RWPE1 (cell line): ENCODE data around the gene MAP1B.
A peak's percentile ranks its signal among the peaks of the same experiment; 100 is the strongest.

Experiments used
- CTCF ChIA-PET: fragments of 350-600 bp; sonication (Branson Sonifier 250); formaldehyde crosslinking; extraction: SDS; loops from one replicate; lab custom pipeline; 2021; lab: Yijun Ruan, JAX
- POLR2A ChIA-PET: fragments of 400-600 bp; formaldehyde crosslinking; extraction: SDS; loops from one replicate; lab custom pipeline; 2020; ENCODE audit warnings: antibody characterized with exemption; ENCODE audit not compliant: low non-redundant PET; lab: Yijun Ruan, JAX
- DNase-seq: peaks from one replicate; pipeline ENCODE4 v3.0.0; 2012; ENCODE audit warnings: low spot score
- H3K27ac ChIP-seq: fragments of 450-650 bp; 2 replicates; pipeline ENCODE4 v1.5.1; 2017
- CTCF ChIP-seq: fragments of 450-650 bp; conservative IDR thresholded peaks from 2 replicates; pipeline ENCODE4 v1.5.1; 2017; ENCODE audit warnings: low read depth, mild to moderate bottlenecking

MAP1B gene

GRCh38 chr5:72179028-72179815 lies 71.9 kb downstream of the MAP1B start:
- CTCF ChIA-PET, result interaction anchor here (0.6 to 0.7 kb wide), 3 partner anchors 20 to 267 kb away, joined by 3 read pairs; no protein-coding TSS in a partner anchor
- POLR2A ChIA-PET, result no interaction called here
- H3K27ac ChIP-seq, result peak overlapping the region; percentile 90
- DNase-seq, result peak; percentile 89
- no peak for TF ChIP-seq CTCF

- peak overlapping the region; percentile 90 for H3K27ac ChIP-seq
- DNase-seq, result no peak
- ChIA-PET POLR2A (no interaction called here), CTCF (interaction anchor here (0.6 to 0.7 kb wide), 2 partner anchors 20 to 120 kb away, joined by 3 read pairs; no protein-coding TSS in a partner anchor)
- no peak for TF ChIP-seq CTCF
Observed at GRCh38 chr5:72179816-72180440, 72.7 kb downstream of the MAP1B start.

GRCh38 chr5:72180925-72181324 lies 73.7 kb downstream of the MAP1B start:
- CTCF ChIA-PET, result no interaction called here
- POLR2A ChIA-PET, result no interaction called here
- no peak for TF ChIP-seq CTCF
- no peak overlapping the region for H3K27ac ChIP-seq
- no peak for DNase-seq

- ChIA-PET POLR2A (no interaction called here), CTCF (no interaction called here)
- TF ChIP-seq CTCF, result no peak
- DNase-seq, result no peak
- no peak overlapping the region for H3K27ac ChIP-seq
Observed at GRCh38 chr5:72182686-72183085, 75.4 kb downstream of the MAP1B start.

GRCh38 chr5:72183101-72183520 lies 75.8 kb downstream of the MAP1B start:
- no peak for TF ChIP-seq CTCF
- ChIA-PET POLR2A (no interaction called here), CTCF (no interaction called here)
- no peak overlapping the region for H3K27ac ChIP-seq
- DNase-seq, result no peak

- H3K27ac ChIP-seq, result no peak overlapping the region
- no peak for DNase-seq
- TF ChIP-seq CTCF, result no peak
- ChIA-PET CTCF (interaction anchor here (0.6 kb wide), 1 partner anchor 180 kb away, joined by 4 read pairs; no protein-coding TSS in a partner anchor), POLR2A (no interaction called here)
Observed at GRCh38 chr5:72184408-72184807, 77.1 kb downstream of the MAP1B start.
